Endothelial cell of umbilical vein (primary cell): ENCODE data around the gene HBEGF. TPM values are rescaled to one million over a fixed set of nuclear protein-coding genes. Genes with fewer than 3 reads are reported as not detected.

Source experiments
- BruUV-seq: library from RNA; stranded (reverse); fragments of 400-500 nt; replicated peaks from 2 replicates; lab custom pipeline; 2021; lab: Mats Ljungman, UMichigan
- CTCF ChIA-PET: fragments of 300-600, 350-600 bp; sonication (Branson Sonifier 250); formaldehyde crosslinking; loops from one replicate; lab custom pipeline; 2021; ENCODE audit warnings: antibody characterized with exemption, inconsistent platforms; lab: Charles Lee
- POLR2A ChIA-PET: fragments of 300-600, 350-600 bp; sonication (Branson Sonifier 250); formaldehyde crosslinking; loops from one replicate; lab custom pipeline; 2021; ENCODE audit warnings: antibody characterized with exemption, inconsistent platforms; lab: Charles Lee
- DNase-seq: peaks from one replicate; pipeline ENCODE4 v3.0.0-alpha.2; 2011; ENCODE audit warnings: low read depth, low spot score
- FAIRE-seq: peaks from 2 replicates; lab custom pipeline; 2011; peaks lifted over from hg19 to GRCh38; lab: Jason Lieb, UNC
- H2AFZ ChIP-seq: 2 replicates; pipeline ENCODE4 v1.6.0; 2012; ENCODE audit warnings: low read depth, low read length, control low read depth, inconsistent platforms
- H3K27ac ChIP-seq: 2 replicates; pipeline ENCODE4 v1.5.1; 2011; ENCODE audit warnings: low read depth, mild to moderate bottlenecking, control low read depth, low read length, moderate library complexity; ENCODE audit not compliant: insufficient read depth
- H3K27me3 ChIP-seq, 2 experiments: 2 replicates each; pipeline versions ENCODE4 v1.6.0 to v1.6.1; 2011; ENCODE audit warnings: low read length in 2 of 2, mixed read lengths in 1 of 2; ENCODE audit not compliant: control insufficient read depth in 2 of 2, insufficient read depth in 2 of 2
- H3K36me3 ChIP-seq, 2 experiments: 2 replicates in 1 of 2; 3 replicates in 1 of 2; pipeline ENCODE4 v1.5.1; 2011; ENCODE audit warnings: low read length in 2 of 2, mild to moderate bottlenecking in 1 of 2, moderate library complexity in 1 of 2; ENCODE audit not compliant: control insufficient read depth in 2 of 2, insufficient read depth in 2 of 2; ENCODE audit errors: extremely low read depth in 1 of 2
- H3K4me1 ChIP-seq: 3 replicates; pipeline ENCODE4 v1.5.1; 2011; ENCODE audit warnings: mild to moderate bottlenecking, low read length; ENCODE audit not compliant: control insufficient read depth, insufficient read depth; ENCODE audit errors: extremely low read depth
- H3K4me2 ChIP-seq: 2 replicates; pipeline ENCODE4 v1.6.1; 2011; ENCODE audit warnings: low read length, control low read depth, mixed read lengths; ENCODE audit not compliant: insufficient read depth
- H3K4me3 ChIP-seq, 3 experiments: fragments of 200-600 bp in 1 of 3; sonication (generic), shearing (Covaris generic) in 1 of 3; replicated peaks in 1 of 3; 2 replicates each; pipeline ENCODE4 v1.5.1; 2011 to 2016; ENCODE audit warnings: control low read depth in 3 of 3, low read length in 3 of 3, mild to moderate bottlenecking in 2 of 3, inconsistent platforms in 1 of 3, low read depth in 1 of 3, moderate library complexity in 1 of 3; ENCODE audit not compliant: insufficient read depth in 1 of 3
- H3K79me2 ChIP-seq: 2 replicates; pipeline ENCODE4 v1.6.0; 2012; ENCODE audit warnings: low read length, inconsistent platforms; ENCODE audit not compliant: control insufficient read depth, insufficient read depth
- H3K9ac ChIP-seq: replicated peaks from 2 replicates; pipeline ENCODE3; 2011; ENCODE audit warnings: low read length, control low read depth; ENCODE audit not compliant: insufficient read depth; ENCODE audit errors: extremely low read depth
- H3K9me1 ChIP-seq: replicated peaks from 3 replicates; pipeline ENCODE4 v1.6.0; 2011; ENCODE audit warnings: mild to moderate bottlenecking, low read length; ENCODE audit not compliant: control insufficient read depth, insufficient read depth; ENCODE audit errors: extremely low read depth
- H3K9me3 ChIP-seq: replicated peaks from 2 replicates; pipeline ENCODE4 v1.5.1; 2012; ENCODE audit warnings: low read length, inconsistent platforms; ENCODE audit not compliant: control insufficient read depth, insufficient read depth
- H4K20me1 ChIP-seq: replicated peaks from 2 replicates; pipeline ENCODE3; 2011; ENCODE audit warnings: mild to moderate bottlenecking, low read length; ENCODE audit not compliant: control insufficient read depth, insufficient read depth; ENCODE audit errors: extremely low read depth
- GATA2 ChIP-seq: IDR thresholded peaks from 2 replicates; pipeline ENCODE4 v1.7.0; 2011; ENCODE audit warnings: low read depth, mild to moderate bottlenecking, moderate library complexity, mixed read lengths, low read length; ENCODE audit not compliant: insufficient read length, insufficient read depth
- JUN ChIP-seq: IDR thresholded peaks from 2 replicates; pipeline ENCODE4 v1.6.1; 2011; ENCODE audit warnings: borderline replicate concordance, low read depth; ENCODE audit not compliant: insufficient read length, insufficient read depth
- POLR2A ChIP-seq: IDR thresholded peaks from 2 replicates; pipeline ENCODE4 v1.6.1; 2012; ENCODE audit warnings: low read depth, mild to moderate bottlenecking, control low read depth, low read length
- POLR2AphosphoS5 ChIP-seq: IDR thresholded peaks from 2 replicates; pipeline ENCODE4 v1.6.1; 2012; ENCODE audit warnings: low read depth, mild to moderate bottlenecking, control low read depth, low read length, moderate library complexity; ENCODE audit not compliant: insufficient read depth
- dilution Hi-C: fragments of 300-500 bp; cut with MboI; formaldehyde crosslinking; loops from one replicate; pipeline ENCODE4 v1.15.0; 2019; ENCODE audit warnings: low sequenced_read_pairs; ENCODE audit not compliant: extremely low pct_ligation_motif_present
- intact Hi-C: fragments of 100-400 bp; cut with micrococcal nuclease; formaldehyde crosslinking; loops from one replicate; pipeline ENCODE4 v1.10.0; 2022
- polyA plus RNA-seq, 4 experiments: library from polyadenylated mRNA; depleted of rRNA in 3 of 4; stranded (reverse) in 3 of 4; unstranded in 1 of 4; fragments of >200 nt; gene quantifications; 2 replicates each; pipeline versions ENCODE4 v1.2.1 to v1.2.3, GENCODE V29; 2011 to 2012; ENCODE audit warnings: missing spikeins in 1 of 4
- total RNA-seq: library from RNA; stranded (reverse); gene quantifications from 2 replicates; pipeline ENCODE4 v1.2.3, GENCODE V29; 2021

The HBEGF gene
- total and polyA plus RNA-seq, 2 donors (not counting 3 experiments of a cell fraction or from before 2014, with no cell fraction given) = 33.2 to 79.8 TPM

DNA sequence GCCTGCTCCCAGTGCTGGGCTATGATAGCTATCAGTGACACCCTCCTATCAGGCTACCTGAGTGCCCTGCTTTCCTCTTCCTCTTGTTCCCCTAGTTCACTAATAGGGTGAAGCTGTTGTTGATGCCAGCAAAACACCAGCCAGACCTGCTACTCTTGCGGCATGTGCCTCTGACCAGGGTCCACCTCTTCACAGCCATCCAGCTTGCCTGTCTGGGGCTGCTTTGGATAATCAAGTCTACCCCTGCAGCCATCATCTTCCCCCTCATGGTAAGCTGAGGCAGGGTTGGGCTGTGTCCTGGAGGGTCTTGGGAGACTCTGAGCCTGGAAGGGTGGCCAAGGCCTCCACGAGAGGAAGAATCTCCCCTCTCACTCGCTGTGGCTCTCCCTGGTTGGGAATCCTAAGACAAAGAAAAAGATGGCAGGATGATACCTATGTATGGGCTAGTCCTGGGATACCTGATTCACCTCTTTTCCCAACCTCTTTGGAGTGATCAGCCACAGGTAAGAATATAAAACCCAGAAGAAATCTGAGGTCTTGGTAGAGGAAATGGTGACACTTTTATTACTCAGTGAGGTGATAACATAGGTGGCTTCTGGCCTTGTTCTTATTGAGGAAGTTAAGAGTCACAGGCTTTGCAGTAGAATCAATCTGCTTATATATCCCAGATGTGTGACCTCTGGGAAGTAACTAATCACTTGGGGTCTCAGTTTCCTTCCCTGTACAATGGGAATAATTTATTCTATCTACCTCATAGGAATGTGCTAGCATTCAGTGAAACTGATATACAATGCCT lies 25.2 kb upstream of the HBEGF start:
- H3K4me2 ChIP-seq = no peak overlapping the region
- peaks cover 13% of the 10 kb centered on the region for H3K4me1 ChIP-seq
- BruUV-seq = no TSS peak
- FAIRE-seq = no peak
- no peaks in the 10 kb centered on the region for H3K9me3 ChIP-seq
- no peaks in the 10 kb centered on the region for H3K9me1 ChIP-seq
- dilution Hi-C loops (no loop called here), intact Hi-C loops (loop anchor here (2.0 kb wide), 2 partner anchors 29 to 175 kb away; partner anchors contain the start of genes ANKHD1 and EIF4EBP3)
- no peak overlapping the region for H2AFZ ChIP-seq
- POLR2A ChIA-PET = no interaction called here
- DNase-seq = no peak
- no peaks in the 10 kb centered on the region for H3K79me2 ChIP-seq
- no peaks in the 10 kb centered on the region for H3K36me3 ChIP-seq
- no peak overlapping the region for H3K9ac ChIP-seq
- no peaks in the 10 kb centered on the region for H4K20me1 ChIP-seq
- TF ChIP-seq GATA2 (no peak), POLR2AphosphoS5 (no peak), JUN (no peak), POLR2A (no peak)
- no peaks in the 10 kb centered on the region for H3K27me3 ChIP-seq
- H3K27ac ChIP-seq = no peak overlapping the region
- CTCF ChIA-PET = interaction anchor here (1.5 to 3.4 kb wide), 17 partner anchors 8 to 354 kb away, joined by 3 to 47 read pairs (median 12); partner anchors contain the start of genes ANKHD1, HARS1, HARS2 and IK
- H3K4me3 ChIP-seq = no peak overlapping the region

- FAIRE-seq (no peak), DNase-seq (no peak)
- Histone ChIP-seq H3K4me3 (no peak overlapping the region), H3K36me3 (no peaks in the 10 kb centered on the region), H3K27ac (no peak overlapping the region), H4K20me1 (no peaks in the 10 kb centered on the region), H3K9me3 (no peaks in the 10 kb centered on the region), H3K79me2 (no peaks in the 10 kb centered on the region), H3K27me3 (no peaks in the 10 kb centered on the region), H2AFZ (no peak overlapping the region), H3K4me2 (no peak overlapping the region), H3K9me1 (no peaks in the 10 kb centered on the region), H3K4me1 (peaks cover 3% of the 10 kb centered on the region), H3K9ac (no peak overlapping the region)
- TF ChIP-seq GATA2 = no peak
- POLR2A ChIA-PET = no interaction called here
- dilution Hi-C loops = no loop called here
- intact Hi-C loops = no loop called here
- no TSS peak for BruUV-seq
- CTCF ChIA-PET = interaction anchor here (1.3 to 1.8 kb wide), 2 partner anchors 15 to 352 kb away, joined by 5 to 6 read pairs; no protein-coding TSS in a partner anchor
These were observed 21.0 kb upstream of the HBEGF start for GRCh38 chr5:140367256-140368013.
